Prostate gland (tissue), 2 donors: ENCODE measurements around the gene LDLR. TPM values are rescaled to one million over a fixed set of nuclear protein-coding genes. Genes with fewer than 3 reads are reported as not detected.
A peak's percentile ranks its signal among the peaks of the same experiment; 100 is the strongest.
"Not testable (repeated sequence)": the region's sequence is repeated elsewhere in the genome, so short reads cannot be mapped to it uniquely, and the experiment has no call there.

Source experiments
- DNase-seq: peaks from one replicate; pipeline ENCODE4 v3.0.0-alpha.2; 2019; ENCODE audit warnings: low spot score
- H3K27ac ChIP-seq, 2 donors: fragments of 200-600 bp; sonication (generic); 2 replicates each; pipeline ENCODE4 v1.5.1; 2017 to 2019
- H3K27me3 ChIP-seq: fragments of 200-600 bp; sonication (generic); replicated peaks from 2 replicates; pipeline ENCODE4 v1.5.1; 2019; ENCODE audit not compliant: insufficient read depth
- H3K36me3 ChIP-seq, 2 donors: fragments of 200-600 bp; sonication (generic); 1 replicate in 1 of 2; 2 replicates in 1 of 2; pipeline versions ENCODE4 v1.5.1 to v1.8.1; 2017 to 2019
- H3K4me1 ChIP-seq: fragments of 200-600 bp; sonication (generic); replicated peaks from 2 replicates; pipeline ENCODE4 v1.5.1; 2019
- H3K4me3 ChIP-seq, 2 donors: fragments of 200-600 bp; sonication (generic); 2 replicates each; pipeline ENCODE4 v1.5.1; 2017 to 2019
- H3K9me3 ChIP-seq: fragments of 200-600 bp; sonication (generic); 2 replicates; pipeline ENCODE4 v1.5.1; 2017
- CTCF ChIP-seq, 4 experiments: fragments of 200-600 bp in 2 of 4; fragments of 450-650 bp in 2 of 4; sonication (generic) in 2 of 4; IDR thresholded peaks; 1 replicate in 3 of 4; 2 replicates in 1 of 4; pipeline ENCODE4 v1.5.1; 2016 to 2019; ENCODE audit warnings: antibody characterized with exemption in 4 of 4, mild to moderate bottlenecking in 2 of 4, moderate library complexity in 2 of 4
- POLR2A ChIP-seq: fragments of 450-650 bp; IDR thresholded peaks from one replicate; pipeline ENCODE4 v1.6.1; 2016; ENCODE audit warnings: antibody characterized with exemption, mild to moderate bottlenecking
- POLR2AphosphoS5 ChIP-seq: sonication (generic); formaldehyde crosslinking; IDR thresholded peaks from one replicate; pipeline ENCODE4 v1.6.1; 2017; ENCODE audit warnings: antibody characterized with exemption
- WGBS: methylation state at CpG from one replicate; pipeline ENCODE4 v1.1.5; 2018; 5-methylcytosine and 5-hydroxymethylcytosine counted together
- intact Hi-C: fragments of 100-400 bp; cut with DNase I; formaldehyde crosslinking; loops from one replicate; pipeline ENCODE4 v1.14.2; 2022
- total RNA-seq, 2 donors: library from RNA; depleted of rRNA; stranded (reverse); fragments of >200 nt; gene quantifications; one replicate each; pipeline ENCODE4 v1.1.0, GENCODE V29; 2016

The LDLR gene
- total RNA-seq, 2 donors from 2014 or later = 17.4 to 41.5 TPM

GRCh38 chr19:11123114-11123513 is 33.9 kb downstream of the LDLR start:
- H3K4me1 ChIP-seq = no peaks in the 10 kb centered on the region
- TF ChIP-seq CTCF (IDR thresholded peaks at IDR 0.05) (no peak), POLR2A (no peak), POLR2AphosphoS5 (no peak)
- H3K4me3 ChIP-seq = no peak overlapping the region
- H3K27ac ChIP-seq = no peak overlapping the region
- no peaks in the 10 kb centered on the region for H3K27me3 ChIP-seq
- H3K36me3 ChIP-seq = peaks cover 16 to 22% of the 10 kb centered on the region in 2 donors
- intact Hi-C loops = loop anchor here (10.0 kb wide), 1 partner anchor 188 kb away; no protein-coding TSS in a partner anchor
- WGBS = 89% methylated on average over 13 of the region's 13 CpGs
- DNase-seq = no peak
- H3K9me3 ChIP-seq = no peaks in the 10 kb centered on the region

GRCh38 chr19:11124157-11124556 is 34.9 kb downstream of the LDLR start:
- peaks cover 16 to 22% of the 10 kb centered on the region in 2 donors for H3K36me3 ChIP-seq
- WGBS = 96% methylated on average over 4 of the region's 4 CpGs
- not testable (repeated sequence) for H3K9me3 ChIP-seq, H3K4me1 ChIP-seq, DNase-seq, H3K27ac ChIP-seq, H3K4me3 ChIP-seq, H3K27me3 ChIP-seq
- intact Hi-C loops = loop anchor here (10.0 kb wide), 1 partner anchor 189 kb away; no protein-coding TSS in a partner anchor

GRCh38 chr19:11125994-11126685 is 36.9 kb downstream of the LDLR start:
- no peak overlapping the region for H3K27ac ChIP-seq
- TF ChIP-seq POLR2A (no peak), CTCF (IDR thresholded peaks at IDR 0.05) (peak; percentile 72 to 74 (median 73)), POLR2AphosphoS5 (peak; percentile 51)
- peak; percentile 68 for DNase-seq
- H3K4me3 ChIP-seq = no peak overlapping the region
- H3K27me3 ChIP-seq = no peaks in the 10 kb centered on the region
- H3K4me1 ChIP-seq = no peaks in the 10 kb centered on the region
- H3K36me3 ChIP-seq = peaks cover 9 to 22% of the 10 kb centered on the region in 2 donors
- 57% methylated on average over 11 of the region's 11 CpGs for WGBS
- intact Hi-C loops = loop anchor here (10.0 kb wide), 1 partner anchor 191 kb away; no protein-coding TSS in a partner anchor
- H3K9me3 ChIP-seq = no peaks in the 10 kb centered on the region

GRCh38 chr19:11127905-11128304 is 38.6 kb downstream of the LDLR start:
- H3K36me3 ChIP-seq = peaks cover 9 to 21% of the 10 kb centered on the region in 2 donors
- no peak overlapping the region for H3K27ac ChIP-seq
- H3K4me1 ChIP-seq = no peaks in the 10 kb centered on the region
- 94% methylated on average over 15 of the region's 15 CpGs for WGBS
- H3K4me3 ChIP-seq = no peak overlapping the region
- H3K9me3 ChIP-seq = no peaks in the 10 kb centered on the region
- intact Hi-C loops = loop anchor here (10.0 kb wide), 1 partner anchor 193 kb away; no protein-coding TSS in a partner anchor
- no peak for DNase-seq
- H3K27me3 ChIP-seq = no peaks in the 10 kb centered on the region
- TF ChIP-seq POLR2AphosphoS5 (no peak), POLR2A (no peak), CTCF (IDR thresholded peaks at IDR 0.05) (no peak)

- Histone ChIP-seq H3K9me3 (no peaks in the 10 kb centered on the region), H3K27me3 (no peaks in the 10 kb centered on the region), H3K4me1 (no peaks in the 10 kb centered on the region), H3K27ac (peak overlapping the region in 1 of 2 donors; percentile 25), H3K36me3 (no peaks in the 10 kb centered on the region), H3K4me3 (no peak overlapping the region)
- TF ChIP-seq POLR2A (no peak), CTCF (IDR thresholded peaks at IDR 0.05) (peak; percentile 68 to 94 (median 78)), POLR2AphosphoS5 (peak; percentile 45)
- DNase-seq = peak; percentile 70
- intact Hi-C loops = loop anchor here (2.0 kb wide), 1 partner anchor 94 kb away; no protein-coding TSS in a partner anchor
- WGBS = 43% methylated on average over 19 of the region's 19 CpGs
Observed at GRCh38 chr19:11130824-11131455, 41.7 kb downstream of the LDLR start.
